ENCODE results near the gene ZFP2.

ZFP2 gene

GRCh38 chr5:178940569-178941360, 45.1 kb downstream of the ZFP2 start, which contains the start of gene ZNF454:
Gene ZNF454, plus strand, starts transcription at chr5:178941198. Its CDS starts 1,594 bp downstream, at chr5:178942792.
- Histone ChIP-seq H3K36me3 (ENCODE audit: insufficient read depth, low read length) (no peaks in the 10 kb centered on the region), H3K9me3 (ENCODE audit: low read depth, low read length) (no peaks in the 10 kb centered on the region), H3K9ac (ENCODE audit: insufficient read length) (no peak within 1 kb of the TSS), H3K27ac (no peak within 1 kb of the TSS), H3K4me3 (no peak within 1 kb of the TSS)
- TF ChIP-seq POLR2AphosphoS5 (IDR thresholded peaks at IDR 0.05; ENCODE audit: borderline replicate concordance, low read depth, low read length) (no peak), EZH2 (IDR thresholded peaks at IDR 0.05) (no peak), FOXP2 (optimal IDR thresholded peaks at IDR 0.05; ENCODE audit: control extremely low read depth, extremely low read length, insufficient read depth) (no peak)
- DNase-seq (ENCODE audit: low read depth, low spot score) = no peak

- Histone ChIP-seq H3K9me3 (ENCODE audit: low read depth, low read length) (no peaks in the 10 kb centered on the region), H3K36me3 (ENCODE audit: insufficient read depth, low read length) (no peaks in the 10 kb centered on the region), H3K27ac (no peak overlapping the region), H3K9ac (ENCODE audit: insufficient read length) (no peak overlapping the region), H3K4me3 (no peak overlapping the region)
- no peak for TF ChIP-seq FOXP2 (optimal IDR thresholded peaks at IDR 0.05; ENCODE audit: control extremely low read depth, extremely low read length, insufficient read depth)
- no peak for TF ChIP-seq POLR2AphosphoS5 (IDR thresholded peaks at IDR 0.05; ENCODE audit: borderline replicate concordance, low read depth, low read length)
- TF ChIP-seq EZH2 (IDR thresholded peaks at IDR 0.05) = no peak
- no peak for DNase-seq (ENCODE audit: low read depth, low spot score)
Observed at GRCh38 chr5:178941361-178941760, 45.6 kb downstream of the ZFP2 start.

- Histone ChIP-seq H3K4me3 (no peak overlapping the region), H3K27ac (no peak overlapping the region), H3K36me3 (ENCODE audit: insufficient read depth, low read length) (no peaks in the 10 kb centered on the region), H3K9me3 (ENCODE audit: low read depth, low read length) (peaks cover 7% of the 10 kb centered on the region), H3K9ac (ENCODE audit: insufficient read length) (no peak overlapping the region)
- TF ChIP-seq FOXP2 (optimal IDR thresholded peaks at IDR 0.05; ENCODE audit: control extremely low read depth, extremely low read length, insufficient read depth) (no peak), POLR2AphosphoS5 (IDR thresholded peaks at IDR 0.05; ENCODE audit: borderline replicate concordance, low read depth, low read length) (no peak), EZH2 (IDR thresholded peaks at IDR 0.05) (no peak)
- DNase-seq (ENCODE audit: low read depth, low spot score) = no peak
Observed at GRCh38 chr5:178965465-178966055, 69.8 kb downstream of the ZFP2 start.

GRCh38 chr5:178981381-178981780, 85.7 kb downstream of the ZFP2 start:
- H3K4me3 ChIP-seq = no peak overlapping the region
- TF ChIP-seq POLR2AphosphoS5 (IDR thresholded peaks at IDR 0.05; ENCODE audit: borderline replicate concordance, low read depth, low read length) = no peak
- no peak for TF ChIP-seq FOXP2 (optimal IDR thresholded peaks at IDR 0.05; ENCODE audit: control extremely low read depth, extremely low read length, insufficient read depth)
- no peak for TF ChIP-seq EZH2 (IDR thresholded peaks at IDR 0.05)
- no peaks in the 10 kb centered on the region for H3K9me3 ChIP-seq (ENCODE audit: low read depth, low read length)
- H3K36me3 ChIP-seq (ENCODE audit: insufficient read depth, low read length) = no peaks in the 10 kb centered on the region
- no peak overlapping the region for H3K27ac ChIP-seq
- no peak for DNase-seq (ENCODE audit: low read depth, low spot score)
- no peak overlapping the region for H3K9ac ChIP-seq (ENCODE audit: insufficient read length)
